NCI-H2196 treated with DMSO at 0.1 percent for 48 hours (cell line): ENCODE data around the gene FOXQ1.
"Not testable (repeated sequence)": the region's sequence is repeated elsewhere in the genome, so short reads cannot be mapped to it uniquely, and the experiment has no call there.

Experiments
- DNase-seq: peaks from one replicate; lab custom pipeline; 2025; ENCODE audit not compliant: unreplicated experiment; lab: John Stamatoyannopoulos, UW

Gene FOXQ1

GRCh38 chr6:1290805-1291204, 21.1 kb upstream of the FOXQ1 start:
- no peak for DNase-seq

- no peak for DNase-seq
Observed at GRCh38 chr6:1291381-1291780, 20.5 kb upstream of the FOXQ1 start.

- DNase-seq: no peak
Observed at GRCh38 chr6:1295420-1295819, 16.5 kb upstream of the FOXQ1 start.

- DNase-seq: no peak
Observed at GRCh38 chr6:1296079-1296478, 15.8 kb upstream of the FOXQ1 start.

GRCh38 chr6:1296542-1296941, 15.4 kb upstream of the FOXQ1 start:
- DNase-seq: no peak

- DNase-seq: no peak
Observed at GRCh38 chr6:1297746-1298145, 14.2 kb upstream of the FOXQ1 start.

- no peak for DNase-seq
Observed at GRCh38 chr6:1298768-1299167, 13.1 kb upstream of the FOXQ1 start.

GRCh38 chr6:1306133-1306532, 5.8 kb upstream of the FOXQ1 start:
- no peak for DNase-seq

- DNase-seq: no peak
Observed at GRCh38 chr6:1309366-1309765, 2.5 kb upstream of the FOXQ1 start.

GRCh38 chr6:1310628-1311399, 1.1 kb upstream of the FOXQ1 start:
- DNase-seq: no peak

GRCh38 chr6:1312203-1312472, 240 bp downstream of the FOXQ1 start:
- DNase-seq: no peak

GRCh38 chr6:1312473-1313367, 822 bp downstream of the FOXQ1 start:
- DNase-seq: no peak

GRCh38 chr6:1313384-1313766, 1.5 kb downstream of the FOXQ1 start:
- no peak for DNase-seq

- no peak for DNase-seq
Observed at GRCh38 chr6:1313767-1314503, 2.0 kb downstream of the FOXQ1 start.

GRCh38 chr6:1314617-1315016, 2.7 kb downstream of the FOXQ1 start:
- no peak for DNase-seq

GRCh38 chr6:1315201-1315559, 3.3 kb downstream of the FOXQ1 start:
- DNase-seq: no peak

GRCh38 chr6:1315560-1316386, 3.9 kb downstream of the FOXQ1 start:
- DNase-seq: no peak

- no peak for DNase-seq
Observed at GRCh38 chr6:1316489-1316971, 4.6 kb downstream of the FOXQ1 start.

GRCh38 chr6:1317302-1317815, 5.5 kb downstream of the FOXQ1 start:
- DNase-seq: no peak

GRCh38 chr6:1318036-1318435, 6.1 kb downstream of the FOXQ1 start:
- DNase-seq: no peak

GRCh38 chr6:1318584-1318983, 6.7 kb downstream of the FOXQ1 start:
- not testable (repeated sequence) for DNase-seq
